Measurements from ENCODE around the gene PTPRN2. TPM values are rescaled to one million over a fixed set of nuclear protein-coding genes. Genes with fewer than 3 reads are reported as not detected.

PTPRN2 gene
- total and polyA plus RNA-seq, 2 of the 8 experiments (the other 6 are each of a cell fraction or from before 2014, with no cell fraction given), result 2.6 to 4.5 TPM

- Histone ChIP-seq H3K27me3 (replicated peaks in 1 of 4; ENCODE audit: control insufficient read depth in 3 of 4, extremely low read depth in 1 of 4, insufficient read depth in 3 of 4, low read length in 3 of 4) (no peaks in the 10 kb centered on the region), H3K18ac (ENCODE audit: extremely low read depth, low read length) (no peak overlapping the region), H4K8ac (ENCODE audit: extremely low read depth, insufficient read depth, low read length) (no peak overlapping the region), H3K79me1 (ENCODE audit: low read depth, low read length) (no peaks in the 10 kb centered on the region), H3K36me3 (ENCODE audit: control insufficient read depth in 2 of 4, insufficient read depth in 4 of 4, low read length in 3 of 4) (no peaks in the 10 kb centered on the region), H3K4me2 (ENCODE audit: insufficient read depth in 1 of 2, low read depth in 2 of 2, low read length in 2 of 2) (no peak overlapping the region), H2BK12ac (ENCODE audit: low read depth, low read length) (no peak overlapping the region), H3K23me2 (ENCODE audit: low read depth, low read length) (no peaks in the 10 kb centered on the region), H3K23ac (ENCODE audit: insufficient read length) (no peak overlapping the region), H3K9me3 (ENCODE audit: insufficient read depth in 2 of 2, low read depth in 1 of 2, low read length in 1 of 2) (no peaks in the 10 kb centered on the region), H2BK20ac (ENCODE audit: low read length) (no peak overlapping the region), H3K9ac (replicated peaks in 1 of 4; ENCODE audit: extremely low read depth in 1 of 4, low read depth in 3 of 4, low read length in 3 of 4) (no peak overlapping the region), H3K14ac (ENCODE audit: insufficient read length) (no peak overlapping the region), H3K4ac (replicated peaks; ENCODE audit: insufficient read length, low read depth, low read length) (no peak overlapping the region), H3K79me2 (ENCODE audit: control insufficient read depth in 1 of 2, insufficient read depth in 2 of 2, low read length in 2 of 2) (no peaks in the 10 kb centered on the region), H3K4me3 (ENCODE audit: extremely low read depth in 1 of 4, insufficient read depth in 2 of 4, low read depth in 3 of 4, low read length in 4 of 4) (no peak overlapping the region), H2AK5ac (ENCODE audit: low read depth, low read length) (no peak overlapping the region), H3K27ac (ENCODE audit: low read depth, low read length) (no peak overlapping the region), H2BK5ac (ENCODE audit: low read depth, low read length) (no peak overlapping the region), H2BK15ac (ENCODE audit: low read length) (no peak overlapping the region), H2BK120ac (replicated peaks; ENCODE audit: low read depth, low read length) (no peak overlapping the region), H3K4me1 (replicated peaks in 1 of 4; ENCODE audit: control insufficient read depth in 3 of 4, insufficient read depth in 4 of 4, low read length in 3 of 4) (no peaks in the 10 kb centered on the region), H2AFZ (ENCODE audit: low read length) (no peak overlapping the region), H4K91ac (replicated peaks; ENCODE audit: insufficient read length, low read length) (no peak overlapping the region), H4K5ac (ENCODE audit: insufficient read length, low read depth, low read length) (no peak overlapping the region), H3K56ac (replicated peaks; ENCODE audit: insufficient read length, low read depth, low read length) (no peak overlapping the region), H4K20me1 (replicated peaks in 1 of 2; ENCODE audit: control insufficient read depth in 1 of 2, insufficient read depth in 2 of 2, low read length in 2 of 2) (no peaks in the 10 kb centered on the region)
- 94% methylated on average over 21 of the region's 21 CpGs; no CpG with 5 or more reads in 1 of the 2 experiments for WGBS, 2 experiments (ENCODE audit: extremely low coverage in 1 of 2, insufficient coverage in 1 of 2, insufficient read length in 1 of 2, insufficient replicate concordance in 2 of 2, low coverage in 1 of 2, low lambda C conversion rate in 2 of 2, missing lambda C conversion rate in 1 of 2)
- TF ChIP-seq JUND (IDR thresholded peaks at IDR 0.05; ENCODE audit: low read length), result no peak
- no peak for TF ChIP-seq MAX (IDR thresholded peaks at IDR 0.05)
- DNase-seq (ENCODE audit: low read depth in 1 of 2, low spot score in 2 of 2), result no peak
- CTCF ChIA-PET (ENCODE audit: partially characterized antibody), result interaction anchor here (0.8 to 1.8 kb wide), 4 partner anchors 9 to 36 kb away, joined by 3 to 9 read pairs (median 5); no protein-coding TSS in a partner anchor
- POLR2A ChIA-PET (ENCODE audit: partially characterized antibody), result interaction anchor here (1.7 kb wide), 1 partner anchor 10 kb away, joined by 3 read pairs; no protein-coding TSS in a partner anchor
- no peak for FAIRE-seq
Measured at GRCh38 chr7:157861031-157861491, 726.6 kb downstream of the PTPRN2 start.

All from H1 (cell line).